IMR-90 (cell line): Measurements from ENCODE around the gene CFAP300. TPM values are rescaled to one million over a fixed set of nuclear protein-coding genes. Genes with fewer than 3 reads are reported as not detected.

ENCODE experiments used
- ATAC-seq: fragments of 200-7000 bp; cut with Tn5 transposase; 2 replicates; pipeline ENCODE4 v1.9.1; 2020; ENCODE audit warnings: low read depth, mild to moderate bottlenecking, moderate library complexity
- BruUV-seq: library from RNA; stranded (reverse); fragments of 400-500 nt; replicated peaks from 2 replicates; lab custom pipeline; 2021; lab: Mats Ljungman, UMichigan
- CTCF ChIA-PET: fragments of 300-600 bp; formaldehyde crosslinking; extraction: SDS; loops from one replicate; lab custom pipeline; 2021; ENCODE audit warnings: antibody characterized with exemption; lab: Yijun Ruan, JAX
- POLR2A ChIA-PET: fragments of 300-600 bp; sonication (Branson Sonifier 250); formaldehyde crosslinking; loops from one replicate; lab custom pipeline; 2022; ENCODE audit warnings: antibody characterized with exemption; ENCODE audit not compliant: unreplicated experiment; lab: Charles Lee
- DNase-seq: peaks from one replicate; pipeline ENCODE4 v3.0.0; 2013
- H2AFZ ChIP-seq: replicated peaks from 2 replicates; pipeline ENCODE3; 2013; ENCODE audit warnings: low read length, mild to moderate bottlenecking; ENCODE audit not compliant: poor library complexity
- H2AK5ac ChIP-seq: 2 replicates; pipeline ENCODE4 v1.6.1; 2013; ENCODE audit warnings: low read depth, low read length, inconsistent platforms
- H2AK9ac ChIP-seq: replicated peaks from 2 replicates; pipeline ENCODE3; 2013; ENCODE audit warnings: mild to moderate bottlenecking, low read depth, low read length, moderate library complexity; ENCODE audit not compliant: poor library complexity
- H2BK120ac ChIP-seq: 2 replicates; pipeline ENCODE4 v1.6.1; 2013; ENCODE audit warnings: low read depth, low read length, inconsistent platforms
- H2BK15ac ChIP-seq: 3 replicates; pipeline ENCODE4 v1.6.1; 2013; ENCODE audit warnings: low read depth, low read length, inconsistent platforms
- H2BK20ac ChIP-seq: 2 replicates; pipeline ENCODE4 v1.6.1; 2013; ENCODE audit warnings: low read depth, mild to moderate bottlenecking, inconsistent platforms, low read length, moderate library complexity
- H2BK5ac ChIP-seq: 2 replicates; pipeline ENCODE4 v1.6.1; 2013; ENCODE audit warnings: mild to moderate bottlenecking, low read depth, low read length, inconsistent platforms; ENCODE audit not compliant: poor library complexity, severe bottlenecking
- H3K14ac ChIP-seq: replicated peaks from 2 replicates; pipeline ENCODE4 v1.6.1; 2013; ENCODE audit warnings: low read depth, low read length, inconsistent platforms
- H3K18ac ChIP-seq: 2 replicates; pipeline ENCODE4 v1.6.1; 2013; ENCODE audit warnings: low read depth, low read length, control low read depth
- H3K23ac ChIP-seq: 2 replicates; pipeline ENCODE4 v1.6.1; 2013; ENCODE audit warnings: low read depth, low read length, inconsistent platforms
- H3K27ac ChIP-seq: 2 replicates; pipeline ENCODE4 v1.5.1; 2013; ENCODE audit warnings: mild to moderate bottlenecking, control low read depth, low read length; ENCODE audit not compliant: insufficient read depth
- H3K27me3 ChIP-seq: 2 replicates; pipeline ENCODE4 v1.6.1; 2013; ENCODE audit warnings: low read length; ENCODE audit not compliant: control insufficient read depth, insufficient read depth
- H3K36me3 ChIP-seq: 2 replicates; pipeline ENCODE4 v1.6.1; 2013; ENCODE audit warnings: low read length, mixed read lengths; ENCODE audit not compliant: control insufficient read depth, insufficient read depth
- H3K4ac ChIP-seq: 2 replicates; pipeline ENCODE4 v1.6.1; 2013; ENCODE audit warnings: low read depth, low read length, inconsistent platforms
- H3K4me1 ChIP-seq: 2 replicates; pipeline ENCODE4 v1.6.1; 2013; ENCODE audit warnings: low read length, mixed read lengths; ENCODE audit not compliant: control insufficient read depth, insufficient read depth
- H3K4me2 ChIP-seq: 2 replicates; pipeline ENCODE4 v1.6.1; 2013; ENCODE audit warnings: low read depth, mild to moderate bottlenecking, control low read depth, low read length, moderate library complexity
- H3K4me3 ChIP-seq: 2 replicates; pipeline ENCODE4 v1.5.1; 2013; ENCODE audit warnings: low read depth, mild to moderate bottlenecking, control low read depth, low read length, moderate library complexity; ENCODE audit not compliant: insufficient read depth
- H3K56ac ChIP-seq: 2 replicates; pipeline ENCODE4 v1.6.1; 2013; ENCODE audit warnings: low read length, inconsistent platforms; ENCODE audit not compliant: insufficient read depth; ENCODE audit errors: extremely low read depth
- H3K79me1 ChIP-seq, 2 experiments: 2 replicates each; pipeline ENCODE4 v1.6.1; 2013; ENCODE audit warnings: low read length in 2 of 2, inconsistent platforms in 1 of 2, low read depth in 1 of 2
- H3K9ac ChIP-seq: 2 replicates; pipeline ENCODE4 v1.6.1; 2013; ENCODE audit warnings: low read depth, low read length, control low read depth
- H3K9me1 ChIP-seq: 2 replicates; pipeline ENCODE4 v1.6.1; 2013; ENCODE audit warnings: low read length, inconsistent platforms; ENCODE audit not compliant: insufficient read depth
- H3K9me3 ChIP-seq: 2 replicates; pipeline ENCODE4 v1.6.1; 2013; ENCODE audit warnings: low read length; ENCODE audit not compliant: control insufficient read depth, insufficient read depth
- H4K20me1 ChIP-seq: 2 replicates; pipeline ENCODE4 v1.6.1; 2013; ENCODE audit warnings: low read length, inconsistent platforms; ENCODE audit not compliant: insufficient read depth
- H4K5ac ChIP-seq: 2 replicates; pipeline ENCODE4 v1.6.1; 2013; ENCODE audit warnings: mild to moderate bottlenecking, low read depth, low read length, control low read depth
- H4K8ac ChIP-seq, 2 experiments: 2 replicates each; pipeline ENCODE4 v1.6.1; 2013; ENCODE audit warnings: low read depth in 2 of 2, low read length in 2 of 2, control low read depth in 1 of 2, inconsistent platforms in 1 of 2
- H4K91ac ChIP-seq: 2 replicates; pipeline ENCODE4 v1.6.1; 2013; ENCODE audit warnings: low read depth, low read length, inconsistent platforms; ENCODE audit not compliant: insufficient read depth
- BHLHE40 ChIP-seq: fragments of 150-350 bp; IDR thresholded peaks from 2 replicates; pipeline ENCODE4 v1.6.1; 2016; ENCODE audit warnings: mild to moderate bottlenecking, low read depth, low read length
- CEBPB ChIP-seq: IDR thresholded peaks from 2 replicates; pipeline ENCODE4 v1.6.1; 2012; ENCODE audit warnings: low read depth, low read length, improper control_type of control experiment
- CHD1 ChIP-seq: IDR thresholded peaks from 2 replicates; pipeline ENCODE4 v1.6.1; 2012; ENCODE audit warnings: low read depth, low read length, improper control_type of control experiment
- CTCF ChIP-seq: conservative IDR thresholded peaks from 2 replicates; pipeline ENCODE4 v1.5.1; 2012; ENCODE audit warnings: mild to moderate bottlenecking, low read depth, low read length, improper control_type of control experiment
- FOS ChIP-seq: fragments of 150-350 bp; IDR thresholded peaks from 2 replicates; pipeline ENCODE4 v1.6.1; 2016; ENCODE audit warnings: low read depth, low read length
- MAFK ChIP-seq: IDR thresholded peaks from 2 replicates; pipeline ENCODE4 v1.6.1; 2012; ENCODE audit warnings: low read depth, low read length, improper control_type of control experiment
- MAZ ChIP-seq: IDR thresholded peaks from 2 replicates; pipeline ENCODE4 v1.6.1; 2012; ENCODE audit warnings: low read depth, mild to moderate bottlenecking, low read length, improper control_type of control experiment, moderate library complexity, borderline replicate concordance
- MXI1 ChIP-seq: IDR thresholded peaks from 2 replicates; pipeline ENCODE4 v1.6.1; 2012; ENCODE audit warnings: low read depth, mild to moderate bottlenecking, low read length, moderate library complexity, borderline replicate concordance
- POLR2A ChIP-seq: IDR thresholded peaks from 2 replicates; pipeline ENCODE4 v1.6.1; 2012; ENCODE audit warnings: mild to moderate bottlenecking, low read depth, low read length
- RFX5 ChIP-seq: IDR thresholded peaks from 2 replicates; pipeline ENCODE4 v1.8.0; 2012; ENCODE audit warnings: low read depth, mild to moderate bottlenecking, low read length, moderate library complexity
- WGBS, 2 experiments: methylation state at CpG; one replicate each; pipeline versions ENCODE4 v1.1.5 to v1.1.7; 2013; ENCODE audit warnings: missing lambda C conversion rate in 2 of 2; ENCODE audit not compliant: insufficient read length in 1 of 2; ENCODE audit errors: extremely low coverage in 2 of 2; 5-methylcytosine and 5-hydroxymethylcytosine counted together
- dilution Hi-C: fragments of 300-500 bp; cut with HindIII; formaldehyde crosslinking; loops from one replicate; pipeline ENCODE4 v1.14.3; 2018; ENCODE audit warnings: low sequenced_read_pairs; ENCODE audit not compliant: unreplicated experiment
- in situ Hi-C: fragments of 300-500 bp; cut with MboI; formaldehyde crosslinking; loops from 3 replicates; pipeline ENCODE4 v1.14.3; 2019; ENCODE audit warnings: low sequenced_read_pairs, inconsistent platforms, mixed read lengths
- intact Hi-C: fragments of 100-400 bp; cut with micrococcal nuclease; formaldehyde crosslinking; loops from 2 replicates; pipeline ENCODE4 v1.10.0; 2022
- polyA plus RNA-seq, 3 experiments: library from polyadenylated mRNA; depleted of rRNA; stranded (reverse); fragments of >200 nt; gene quantifications; 2 replicates each; pipeline ENCODE4 v1.2.3, GENCODE V29; 2012; ENCODE audit warnings: low replicate concordance in 1 of 3
- total RNA-seq: library from RNA; depleted of rRNA; stranded (reverse); fragments of >200 nt; gene quantifications from 2 replicates; pipeline ENCODE4 v1.2.3, GENCODE V29; 2012

The CFAP300 gene
- total and polyA plus RNA-seq, 2 of the 4 experiments (the other 2 are of a cell fraction) = 0.90 to 1.8 TPM

- TSS peak; percentile 55 for BruUV-seq
- dilution Hi-C loops = no loop called here
Measured at GRCh38 chr11:102111787-102112508, 64.7 kb downstream of the CFAP300 start.

More at GRCh38 chr11:102111787-102112508, 64.7 kb downstream of the CFAP300 start:
- Histone ChIP-seq H3K56ac (peak overlapping the region; percentile 97), H3K4me1 (peaks cover 10% of the 10 kb centered on the region), H3K4ac (peak overlapping the region; percentile 99), H2AFZ (peak overlapping the region; percentile 75), H3K4me3 (peak overlapping the region; percentile 89), H3K9me1 (no peaks in the 10 kb centered on the region; the same call in 1 of the 2 replicates), H2BK20ac (peak overlapping the region; percentile 84), H3K14ac (peak overlapping the region; percentile 99), H3K9ac (peak overlapping the region; percentile 96), H3K4me2 (peak overlapping the region; percentile 100), H2BK15ac (peak overlapping the region; percentile 55; the same call in 2 of the 3 replicates), H3K18ac (peak overlapping the region; percentile 99), H3K9me3 (no peaks in the 10 kb centered on the region), H4K91ac (peak overlapping the region; percentile 87), H3K36me3 (peaks cover 6% of the 10 kb centered on the region), H3K23ac (peak overlapping the region; percentile 97), H2AK9ac (peak overlapping the region; percentile 94), H4K20me1 (peaks cover 11% of the 10 kb centered on the region; the same call in 1 of the 2 replicates), H4K5ac (peak overlapping the region; percentile 96), H2BK5ac (peak overlapping the region; percentile 97), H2BK120ac (peak overlapping the region; percentile 95), H3K27ac (peak overlapping the region; percentile 100), H4K8ac (peak overlapping the region; percentile 73 to 93), H3K79me1 (peaks cover 0 to 23% of the 10 kb centered on the region in 2 experiments; a peak in 2 of 4 replicates), H2AK5ac (peak overlapping the region; percentile 47), H3K27me3 (no peaks in the 10 kb centered on the region)
- in situ Hi-C loops (no loop called here), intact Hi-C loops (loop anchor here (1.0 to 5.0 kb wide), 6 partner anchors 60 to 249 kb away; partner anchors contain the start of gene BIRC2)
- peak; percentile 33 for ATAC-seq
- ChIA-PET POLR2A (no interaction called here), CTCF (no interaction called here)
- WGBS, 2 experiments = no CpG with 5 or more reads among the region's 20 CpGs
- TF ChIP-seq MXI1 (no peak), RFX5 (no peak), FOS (peak; percentile 82), CHD1 (no peak; the same call in 1 of the 2 replicates), POLR2A (peak; percentile 84), BHLHE40 (peak; percentile 27), MAFK (no peak), CTCF (no peak), CEBPB (peak; percentile 55), MAZ (no peak)
- DNase-seq = peak; percentile 94
